PFSK-1 (cell line): ENCODE data around the gene IPPK.

ENCODE experiments used
- FOXP2 ChIP-seq: optimal IDR thresholded peaks from 2 replicates; pipeline ENCODE3; 2011; ENCODE audit warnings: borderline replicate concordance, control low read depth, inconsistent platforms; ENCODE audit not compliant: insufficient read depth; ENCODE audit errors: extremely low read length, extremely low read depth
- POLR2AphosphoS5 ChIP-seq: IDR thresholded peaks from 2 replicates; pipeline ENCODE4 v1.6.1; 2012; ENCODE audit warnings: low read depth, mild to moderate bottlenecking, control low read depth, low read length, moderate library complexity
- SIN3A ChIP-seq: IDR thresholded peaks from 2 replicates; pipeline ENCODE4 v1.6.1; 2012; ENCODE audit warnings: mild to moderate bottlenecking, low read length, moderate library complexity, borderline replicate concordance; ENCODE audit not compliant: insufficient read depth
- TAF1 ChIP-seq: IDR thresholded peaks from 2 replicates; pipeline ENCODE4 v1.6.1; 2012; ENCODE audit warnings: low read length, control low read depth, borderline replicate concordance; ENCODE audit not compliant: insufficient read depth
- TF ChIP-seq, protein P1 (sequence below), 2 experiments: IDR thresholded peaks; 2 replicates each; pipeline versions ENCODE4 v1.6.1 to v1.8.0; 2011 to 2012; ENCODE audit warnings: low read depth in 2 of 2, low read length in 2 of 2, control low read depth in 1 of 2, inconsistent platforms in 1 of 2, mild to moderate bottlenecking in 1 of 2, moderate library complexity in 1 of 2; ENCODE audit not compliant: insufficient read depth in 1 of 2

IPPK gene

DNA sequence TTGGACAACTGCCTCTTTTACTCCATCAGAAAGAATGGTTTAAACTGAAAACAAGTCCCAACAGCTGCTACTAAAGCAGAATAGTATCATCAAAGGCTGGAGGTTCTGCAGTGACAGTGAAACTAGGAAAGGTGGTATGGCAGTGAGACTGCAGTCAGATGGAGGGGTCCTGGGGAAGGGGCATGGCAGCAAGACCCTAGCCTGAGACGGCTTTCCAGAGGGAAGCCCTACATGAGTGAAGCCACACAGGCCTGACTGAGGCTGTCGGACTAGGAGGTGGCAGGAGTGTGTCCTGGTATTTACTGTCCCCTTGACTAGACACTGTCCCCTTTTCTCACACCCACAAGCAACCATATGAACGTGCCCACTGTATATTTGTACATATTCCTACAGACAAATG, 40.4 kb upstream of the IPPK start:
- TF ChIP-seq POLR2AphosphoS5 (no peak), TAF1 (no peak), SIN3A (no peak), FOXP2 (no peak)
- TF ChIP-seq, protein P1, sequence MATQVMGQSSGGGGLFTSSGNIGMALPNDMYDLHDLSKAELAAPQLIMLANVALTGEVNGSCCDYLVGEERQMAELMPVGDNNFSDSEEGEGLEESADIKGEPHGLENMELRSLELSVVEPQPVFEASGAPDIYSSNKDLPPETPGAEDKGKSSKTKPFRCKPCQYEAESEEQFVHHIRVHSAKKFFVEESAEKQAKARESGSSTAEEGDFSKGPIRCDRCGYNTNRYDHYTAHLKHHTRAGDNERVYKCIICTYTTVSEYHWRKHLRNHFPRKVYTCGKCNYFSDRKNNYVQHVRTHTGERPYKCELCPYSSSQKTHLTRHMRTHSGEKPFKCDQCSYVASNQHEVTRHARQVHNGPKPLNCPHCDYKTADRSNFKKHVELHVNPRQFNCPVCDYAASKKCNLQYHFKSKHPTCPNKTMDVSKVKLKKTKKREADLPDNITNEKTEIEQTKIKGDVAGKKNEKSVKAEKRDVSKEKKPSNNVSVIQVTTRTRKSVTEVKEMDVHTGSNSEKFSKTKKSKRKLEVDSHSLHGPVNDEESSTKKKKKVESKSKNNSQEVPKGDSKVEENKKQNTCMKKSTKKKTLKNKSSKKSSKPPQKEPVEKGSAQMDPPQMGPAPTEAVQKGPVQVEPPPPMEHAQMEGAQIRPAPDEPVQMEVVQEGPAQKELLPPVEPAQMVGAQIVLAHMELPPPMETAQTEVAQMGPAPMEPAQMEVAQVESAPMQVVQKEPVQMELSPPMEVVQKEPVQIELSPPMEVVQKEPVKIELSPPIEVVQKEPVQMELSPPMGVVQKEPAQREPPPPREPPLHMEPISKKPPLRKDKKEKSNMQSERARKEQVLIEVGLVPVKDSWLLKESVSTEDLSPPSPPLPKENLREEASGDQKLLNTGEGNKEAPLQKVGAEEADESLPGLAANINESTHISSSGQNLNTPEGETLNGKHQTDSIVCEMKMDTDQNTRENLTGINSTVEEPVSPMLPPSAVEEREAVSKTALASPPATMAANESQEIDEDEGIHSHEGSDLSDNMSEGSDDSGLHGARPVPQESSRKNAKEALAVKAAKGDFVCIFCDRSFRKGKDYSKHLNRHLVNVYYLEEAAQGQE (IDR thresholded peaks at IDR 0.05; ENCODE audit: insufficient read depth in 1 of 2, low read depth in 2 of 2, low read length in 2 of 2): no peak

DNA sequence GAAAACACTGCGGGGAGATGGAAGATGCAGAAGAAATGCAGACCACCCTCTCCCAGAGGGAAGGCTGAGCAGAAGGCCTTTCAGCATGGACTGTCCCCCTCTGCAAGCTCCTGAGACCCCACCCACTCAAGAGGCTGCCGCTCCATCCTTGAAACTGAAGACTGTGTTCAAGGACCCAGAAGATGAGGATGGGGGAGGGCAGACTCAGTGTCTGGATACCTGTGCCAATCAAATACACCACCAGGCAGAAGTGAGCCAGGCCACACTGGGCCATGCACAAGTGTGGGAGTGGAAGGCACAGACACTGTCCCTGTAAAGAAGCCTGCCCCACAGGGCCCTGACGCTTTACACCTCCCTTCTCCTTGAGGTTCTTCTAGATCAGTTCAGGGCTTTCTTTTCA, 40.0 kb upstream of the IPPK start:
- TF ChIP-seq TAF1: no peak
- TF ChIP-seq, protein P1 (IDR thresholded peaks at IDR 0.05; ENCODE audit: insufficient read depth in 1 of 2, low read depth in 2 of 2, low read length in 2 of 2): no peak
- TF ChIP-seq SIN3A: no peak
- no peak for TF ChIP-seq FOXP2
- no peak for TF ChIP-seq POLR2AphosphoS5

GRCh38 chr9:92709240-92709639, 39.3 kb upstream of the IPPK start:
- TF ChIP-seq POLR2AphosphoS5: no peak

DNA sequence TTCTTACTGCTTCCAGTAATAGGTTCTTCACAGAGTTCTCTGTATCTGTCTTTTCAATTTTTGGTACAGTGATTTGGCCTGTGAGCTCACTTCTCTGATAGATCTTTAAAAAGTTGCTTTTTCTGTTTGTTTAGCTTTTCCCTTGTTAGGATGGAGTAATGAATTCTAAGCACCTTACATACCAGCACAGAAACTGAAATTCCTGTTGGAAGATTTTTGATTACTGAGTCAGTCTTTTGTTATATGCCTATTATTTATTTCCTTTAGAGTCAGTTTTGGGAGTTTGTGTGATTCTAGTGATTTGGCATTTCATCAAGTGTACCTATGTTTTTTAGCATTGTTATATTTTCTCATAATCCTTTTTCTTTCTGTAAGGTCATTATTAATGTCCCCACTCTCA, 37.6 kb upstream of the IPPK start:
- TF ChIP-seq SIN3A (no peak), TAF1 (no peak), FOXP2 (no peak), POLR2AphosphoS5 (no peak)
- TF ChIP-seq, protein P1 (IDR thresholded peaks at IDR 0.05; ENCODE audit: insufficient read depth in 1 of 2, low read depth in 2 of 2, low read length in 2 of 2): no peak

DNA sequence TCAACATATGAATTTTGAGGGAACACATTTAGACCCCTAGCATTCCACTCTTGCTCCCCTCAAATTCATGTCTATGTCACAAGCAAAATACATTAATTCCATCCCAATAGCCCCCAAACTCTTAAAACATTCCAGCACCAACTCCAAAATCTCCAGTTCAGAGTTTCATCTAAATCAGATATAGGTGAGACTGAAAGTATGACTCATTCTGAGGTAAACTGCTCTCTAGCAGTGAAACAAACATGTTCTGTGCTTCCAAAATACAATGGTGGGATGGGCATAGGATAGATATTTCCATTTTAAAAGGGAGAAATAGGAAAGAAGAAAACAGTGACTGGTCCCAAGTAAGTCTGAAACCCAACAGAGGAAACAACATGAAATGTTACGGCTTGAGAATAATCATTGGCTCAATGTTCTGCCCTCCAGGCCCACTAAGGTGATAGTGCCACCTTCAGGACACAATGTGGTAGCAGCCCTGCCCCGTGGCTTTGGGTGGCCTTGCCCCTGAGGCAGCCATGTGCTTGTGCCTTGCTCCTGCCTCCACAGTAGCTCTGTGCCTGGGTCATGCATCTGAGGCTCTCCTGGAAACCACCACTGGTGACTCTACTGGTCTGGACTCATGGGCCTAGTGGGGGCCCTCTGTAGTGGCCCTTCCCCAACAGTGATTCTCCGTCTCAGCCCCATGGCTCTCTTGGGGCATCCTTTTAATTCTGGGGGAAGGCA, 36.4 kb upstream of the IPPK start:
- no peak for TF ChIP-seq FOXP2
- TF ChIP-seq POLR2AphosphoS5: no peak
- TF ChIP-seq, protein P1 (IDR thresholded peaks at IDR 0.05; ENCODE audit: insufficient read depth in 1 of 2, low read depth in 2 of 2, low read length in 2 of 2): no peak
- no peak for TF ChIP-seq SIN3A
- TF ChIP-seq TAF1: no peak
